ENCODE data around the gene UMOD. TPM values are rescaled to one million over a fixed set of nuclear protein-coding genes. Genes with fewer than 3 reads are reported as not detected.

Gene UMOD
- total and polyA plus RNA-seq, 9 of the 15 experiments (the other 6 are each of a cell fraction or from before 2014, with no cell fraction given), result not detected

GRCh38 chr16:20307240-20307671, 45.3 kb downstream of the UMOD start:
- Histone ChIP-seq H4K20me1 (replicated peaks; ENCODE audit: control insufficient read depth, insufficient read depth, low read length) (0 out of 2 replicates have a peak, but pooled peaks cover 4% of the 10 kb centered on the region), H3K9me1 (ENCODE audit: control insufficient read depth, insufficient read depth, low read length) (no peaks in the 10 kb centered on the region), H3K79me2 (ENCODE audit: control insufficient read depth, insufficient read depth, low read length) (no peaks in the 10 kb centered on the region), H3K9ac (ENCODE audit: insufficient read depth in 1 of 2, low read depth in 2 of 2, low read length in 2 of 2) (no peak overlapping the region), H3K4me3 (no peak overlapping the region), H3K4me2 (ENCODE audit: insufficient read depth, low read length) (no peak overlapping the region), H3K9me3 (replicated peaks; ENCODE audit: control insufficient read depth, insufficient read depth, low read depth, low read length) (no peaks in the 10 kb centered on the region), H3K36me3 (ENCODE audit: control insufficient read depth, insufficient read depth, low read length) (no peaks in the 10 kb centered on the region), H2AFZ (ENCODE audit: low read depth, low read length) (no peak overlapping the region), H3K4me1 (replicated peaks in 1 of 2; ENCODE audit: control insufficient read depth in 2 of 2, insufficient read depth in 2 of 2, low read length in 2 of 2) (peaks cover 2 to 11% of the 10 kb centered on the region in 2 experiments; a peak in 3 of 5 replicates), H3K27me3 (ENCODE audit: control insufficient read depth in 2 of 2, insufficient read depth in 2 of 2, low read length in 2 of 2) (no peaks in the 10 kb centered on the region; a peak in 1 of 5 replicates), H3K27ac (ENCODE audit: extremely low read depth, low read depth, low read length) (no peak overlapping the region)
- in situ Hi-C loops (cut with MboI) (loop anchor here (10.0 kb wide), 1 partner anchor 702 kb away; no protein-coding TSS in a partner anchor), intact Hi-C loops (cut with micrococcal nuclease) (no loop called here)
- ChIA-PET POLR2A (interaction anchor here (0.6 kb wide), 1 partner anchor 72 kb away, joined by 4 read pairs; no protein-coding TSS in a partner anchor), CTCF (ENCODE audit: low intra/inter-chr PET ratio) (interaction anchor here (0.7 kb wide), 1 partner anchor 758 kb away, joined by 4 read pairs; no protein-coding TSS in a partner anchor)
- ATAC-seq, result no peak
- FAIRE-seq, result no peak
- no TSS peak for BruUV-seq (replicated peaks)
- 0% methylated on average over 1 of the region's 1 CpG for WGBS (ENCODE audit: insufficient coverage, low coverage, missing lambda C conversion rate)
- DNase-seq (ENCODE audit: extremely low read depth in 1 of 4, low spot score in 3 of 4), result no peak
- TF ChIP-seq CUX1 (CRISPR knock-in tag; IDR thresholded peaks at IDR 0.05) (no peak), NCOA6 (IDR thresholded peaks at IDR 0.05) (no peak), RNF2 (IDR thresholded peaks at IDR 0.05) (no peak), PBX2 (CRISPR knock-in tag; IDR thresholded peaks at IDR 0.05; ENCODE audit: low read depth) (no peak), PBX2 (tag; conservative IDR thresholded peaks at IDR 0.05; ENCODE audit: low read depth) (no peak), SIN3B (IDR thresholded peaks at IDR 0.05; ENCODE audit: low read depth) (no peak), L3MBTL2 (IDR thresholded peaks at IDR 0.05) (no peak), SREBF2 (CRISPR knock-in tag; IDR thresholded peaks at IDR 0.05) (no peak), KDM2B (CRISPR knock-in tag; IDR thresholded peaks at IDR 0.05) (no peak), MAFF (IDR thresholded peaks at IDR 0.05; ENCODE audit: low read length) (no peak), CSDE1 (IDR thresholded peaks at IDR 0.05) (no peak), CC2D1A (IDR thresholded peaks at IDR 0.05) (no peak), FUS (optimal IDR thresholded peaks at IDR 0.05; ENCODE audit: low read depth, low read length) (no peak), KLF13 (tag; IDR thresholded peaks at IDR 0.05; ENCODE audit: borderline replicate concordance, low read depth) (no peak), ZBTB5 (IDR thresholded peaks at IDR 0.05) (no peak)
